H1 (cell line): Measurements from ENCODE around the gene POLR3G.

Experiments
- EGR1 ChIP-seq: IDR thresholded peaks from 2 replicates; pipeline ENCODE4 v1.6.1; 2011; ENCODE audit warnings: low read depth, low read length, borderline replicate concordance
- TF ChIP-seq, protein P1 (sequence below), 3 experiments: IDR thresholded peaks; 1 replicate in 2 of 3; 2 replicates in 1 of 3; pipeline versions ENCODE4 v1.5.1 to v1.6.1; 2011; ENCODE audit warnings: low read length in 3 of 3, mild to moderate bottlenecking in 3 of 3, inconsistent platforms in 2 of 3, low read depth in 1 of 3, moderate library complexity in 1 of 3; ENCODE audit not compliant: insufficient read depth in 1 of 3; ENCODE audit errors: control extremely low read depth in 1 of 3

DNA sequence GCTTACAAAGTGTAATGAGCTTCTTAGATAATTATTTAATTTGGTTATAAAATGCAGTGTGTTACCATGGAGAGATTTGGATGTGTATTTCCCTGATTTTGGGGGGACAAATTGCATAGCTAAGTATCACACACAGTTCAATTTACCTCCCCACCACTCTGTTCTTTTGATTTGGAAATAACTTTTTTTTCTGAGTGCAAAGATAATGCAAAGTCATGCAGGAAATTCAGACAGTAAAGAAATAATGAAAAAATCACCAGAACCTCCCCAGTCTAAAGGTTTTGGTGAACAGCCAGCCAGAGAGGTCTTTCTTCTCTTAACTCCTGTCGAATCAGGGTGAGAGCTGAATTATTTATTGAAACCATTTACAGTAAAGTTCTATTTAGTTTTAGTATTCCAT is 87.1 kb downstream of the POLR3G start:
- no peak for TF ChIP-seq EGR1
- TF ChIP-seq, protein P1, sequence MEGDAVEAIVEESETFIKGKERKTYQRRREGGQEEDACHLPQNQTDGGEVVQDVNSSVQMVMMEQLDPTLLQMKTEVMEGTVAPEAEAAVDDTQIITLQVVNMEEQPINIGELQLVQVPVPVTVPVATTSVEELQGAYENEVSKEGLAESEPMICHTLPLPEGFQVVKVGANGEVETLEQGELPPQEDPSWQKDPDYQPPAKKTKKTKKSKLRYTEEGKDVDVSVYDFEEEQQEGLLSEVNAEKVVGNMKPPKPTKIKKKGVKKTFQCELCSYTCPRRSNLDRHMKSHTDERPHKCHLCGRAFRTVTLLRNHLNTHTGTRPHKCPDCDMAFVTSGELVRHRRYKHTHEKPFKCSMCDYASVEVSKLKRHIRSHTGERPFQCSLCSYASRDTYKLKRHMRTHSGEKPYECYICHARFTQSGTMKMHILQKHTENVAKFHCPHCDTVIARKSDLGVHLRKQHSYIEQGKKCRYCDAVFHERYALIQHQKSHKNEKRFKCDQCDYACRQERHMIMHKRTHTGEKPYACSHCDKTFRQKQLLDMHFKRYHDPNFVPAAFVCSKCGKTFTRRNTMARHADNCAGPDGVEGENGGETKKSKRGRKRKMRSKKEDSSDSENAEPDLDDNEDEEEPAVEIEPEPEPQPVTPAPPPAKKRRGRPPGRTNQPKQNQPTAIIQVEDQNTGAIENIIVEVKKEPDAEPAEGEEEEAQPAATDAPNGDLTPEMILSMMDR (IDR thresholded peaks at IDR 0.05; ENCODE audit: control extremely low read depth in 1 of 3, insufficient read depth in 1 of 3, low read depth in 1 of 3, low read length in 3 of 3) = no peak
